DND-41 (cell line): ENCODE results near the gene FIGLA.

ENCODE experiments used
- ATAC-seq: fragments of 200-7000 bp; cut with Tn5 transposase; 3 replicates; pipeline ENCODE4 v1.9.1; 2021; ENCODE audit warnings: low read depth; ENCODE audit not compliant: insufficient read depth
- DNase-seq: peaks from one replicate; pipeline ENCODE4 v3.0.0-alpha.2; 2020
- H2AFZ ChIP-seq: 2 replicates; pipeline ENCODE4 v1.6.0; 2012; ENCODE audit warnings: low read depth, low read length
- H3K27ac ChIP-seq: 2 replicates; pipeline ENCODE4 v1.5.1; 2012; ENCODE audit warnings: low read length, inconsistent platforms
- H3K27me3 ChIP-seq: fragments of 200-600 bp; sonication (generic); 2 replicates; pipeline ENCODE4 v1.6.0; 2012; ENCODE audit warnings: low read length, mild to moderate bottlenecking, inconsistent platforms; ENCODE audit not compliant: insufficient read depth, poor library complexity
- H3K36me3 ChIP-seq: 2 replicates; pipeline ENCODE4 v1.5.1; 2012; ENCODE audit warnings: low read length, inconsistent platforms; ENCODE audit not compliant: insufficient read depth
- H3K4me1 ChIP-seq: 2 replicates; pipeline ENCODE4 v1.5.1; 2012; ENCODE audit warnings: mild to moderate bottlenecking, low read length; ENCODE audit not compliant: insufficient read depth
- H3K4me2 ChIP-seq: 2 replicates; pipeline ENCODE4 v1.6.0; 2012; ENCODE audit warnings: mild to moderate bottlenecking, moderate library complexity, low read length, inconsistent platforms; ENCODE audit not compliant: insufficient read depth
- H3K4me3 ChIP-seq, 2 experiments: fragments of 200-600 bp in 1 of 2; shearing (Covaris generic) in 1 of 2; 2 replicates each; pipeline ENCODE4 v1.5.1; 2012 to 2016; ENCODE audit warnings: inconsistent platforms in 2 of 2, low read length in 2 of 2, mild to moderate bottlenecking in 2 of 2, low read depth in 1 of 2, moderate library complexity in 1 of 2
- H3K79me2 ChIP-seq: 2 replicates; pipeline ENCODE4 v1.6.0; 2012; ENCODE audit warnings: low read length, inconsistent platforms; ENCODE audit not compliant: insufficient read depth
- H3K9ac ChIP-seq: 2 replicates; pipeline ENCODE4 v1.6.0; 2012; ENCODE audit warnings: low read depth, mild to moderate bottlenecking, inconsistent platforms, low read length, moderate library complexity
- H3K9me3 ChIP-seq: 2 replicates; pipeline ENCODE4 v1.5.1; 2012; ENCODE audit warnings: low read length, moderate library complexity, mild to moderate bottlenecking, inconsistent platforms; ENCODE audit not compliant: insufficient read depth, severe bottlenecking
- H4K20me1 ChIP-seq: 2 replicates; pipeline ENCODE4 v1.6.0; 2012; ENCODE audit warnings: low read length; ENCODE audit not compliant: insufficient read depth
- CTCF ChIP-seq: IDR thresholded peaks from 2 replicates; pipeline ENCODE4 v1.5.1; 2012; ENCODE audit warnings: borderline replicate concordance, low read length, moderate library complexity, mild to moderate bottlenecking; ENCODE audit not compliant: poor library complexity, severe bottlenecking; ENCODE audit errors: extremely low read depth
- EZH2 ChIP-seq: IDR thresholded peaks from 3 replicates; pipeline ENCODE4 v1.6.1; 2012; ENCODE audit warnings: borderline replicate concordance, low read depth, mild to moderate bottlenecking, moderate library complexity, low read length, inconsistent platforms; ENCODE audit not compliant: severe bottlenecking

FIGLA gene

GRCh38 chr2:70789304-70790135, 923 bp downstream of the FIGLA start:
- H2AFZ ChIP-seq = no peak overlapping the region
- no peaks in the 10 kb centered on the region for H3K4me1 ChIP-seq
- TF ChIP-seq EZH2 = no peak
- peak; percentile 42 for TF ChIP-seq CTCF
- DNase-seq = peak; percentile 25
- no peaks in the 10 kb centered on the region for H3K9me3 ChIP-seq
- H3K36me3 ChIP-seq = no peaks in the 10 kb centered on the region
- no peaks in the 10 kb centered on the region for H3K79me2 ChIP-seq
- H3K27me3 ChIP-seq = peaks cover 13% of the 10 kb centered on the region
- H3K4me2 ChIP-seq = no peak overlapping the region
- H3K9ac ChIP-seq = no peak overlapping the region
- H3K27ac ChIP-seq = no peak overlapping the region
- H4K20me1 ChIP-seq = no peaks in the 10 kb centered on the region
- ATAC-seq = peak; percentile 44; the same call in 1 of the 3 replicates
- no peak overlapping the region for H3K4me3 ChIP-seq

- TF ChIP-seq CTCF = peak; percentile 51
- no peak for TF ChIP-seq EZH2
- H2AFZ ChIP-seq = no peak overlapping the region
Measured at GRCh38 chr2:70785137-70785911, 5.1 kb downstream of the FIGLA start.

GRCh38 chr2:70784320-70784719, 6.1 kb downstream of the FIGLA start:
- H2AFZ ChIP-seq = no peak overlapping the region
- no peak for TF ChIP-seq EZH2
- no peak for TF ChIP-seq CTCF
- H3K4me1 ChIP-seq = no peaks in the 10 kb centered on the region
- H3K4me3 ChIP-seq = no peak overlapping the region
- no peaks in the 10 kb centered on the region for H3K9me3 ChIP-seq
- no peak for ATAC-seq
- no peak overlapping the region for H3K4me2 ChIP-seq
- no peaks in the 10 kb centered on the region for H3K79me2 ChIP-seq
- no peaks in the 10 kb centered on the region for H3K36me3 ChIP-seq
- no peak for DNase-seq
- no peak overlapping the region for H3K9ac ChIP-seq
- no peaks in the 10 kb centered on the region for H4K20me1 ChIP-seq
- H3K27ac ChIP-seq = no peak overlapping the region
- peaks cover 12% of the 10 kb centered on the region for H3K27me3 ChIP-seq

More at GRCh38 chr2:70785137-70785911, 5.1 kb downstream of the FIGLA start:
- H4K20me1 ChIP-seq = no peaks in the 10 kb centered on the region
- H3K9ac ChIP-seq = no peak overlapping the region
- H3K79me2 ChIP-seq = no peaks in the 10 kb centered on the region
- no peak overlapping the region for H3K4me3 ChIP-seq
- H3K4me2 ChIP-seq = no peak overlapping the region
- peaks cover 11% of the 10 kb centered on the region for H3K27me3 ChIP-seq
- no peaks in the 10 kb centered on the region for H3K9me3 ChIP-seq
- ATAC-seq (peak; percentile 56; the same call in 2 of the 3 replicates), DNase-seq (peak; percentile 19)
- no peaks in the 10 kb centered on the region for H3K36me3 ChIP-seq
- H3K27ac ChIP-seq = no peak overlapping the region
- H3K4me1 ChIP-seq = no peaks in the 10 kb centered on the region
